CD4-positive, alpha-beta T cell (primary cell): ENCODE data around the gene UROD. TPM values are rescaled to one million over a fixed set of nuclear protein-coding genes. Genes with fewer than 3 reads are reported as not detected.

Experiments
- ATAC-seq: fragments of 200-7000 bp; cut with Tn5 transposase; one replicate; pipeline ENCODE4 v1.10.0; 2022; ENCODE audit warnings: mild to moderate bottlenecking; ENCODE audit not compliant: poor library complexity
- CTCF ChIA-PET: fragments of 350-600 bp; sonication (Branson Sonifier 250); formaldehyde crosslinking; loops from one replicate; lab custom pipeline; 2021; ENCODE audit warnings: antibody characterized with exemption, inconsistent platforms; lab: Charles Lee
- POLR2A ChIA-PET: fragments of 350-600 bp; sonication (Branson Sonifier 250); formaldehyde crosslinking; loops from one replicate; lab custom pipeline; 2021; ENCODE audit warnings: antibody characterized with exemption, inconsistent platforms; lab: Charles Lee
- DNase-seq, 14 experiments: peaks; one replicate each; pipeline ENCODE4 v3.0.0-alpha.2; 2013 to 2020; ENCODE audit warnings: mixed read lengths in 2 of 14
- H3K27ac ChIP-seq, 2 donors: one replicate each; pipeline versions ENCODE4 v1.5.1 to v1.7.0; 2013; ENCODE audit warnings: low read length in 2 of 2, low read depth in 1 of 2, mild to moderate bottlenecking in 1 of 2
- H3K27me3 ChIP-seq, 2 experiments: 1 replicate in 1 of 2; 2 replicates in 1 of 2; pipeline versions ENCODE4 v1.6.1 to v1.7.0; 2013; ENCODE audit warnings: low read length in 2 of 2, control low read depth in 1 of 2, mild to moderate bottlenecking in 1 of 2, moderate library complexity in 1 of 2; ENCODE audit not compliant: insufficient read depth in 2 of 2, control insufficient read depth in 1 of 2
- H3K36me3 ChIP-seq: one replicate; pipeline ENCODE4 v1.6.1; 2013; ENCODE audit warnings: low read length, control low read depth; ENCODE audit not compliant: insufficient read depth
- H3K4me1 ChIP-seq: one replicate; pipeline ENCODE4 v1.6.1; 2013; ENCODE audit warnings: low read length, control low read depth; ENCODE audit not compliant: insufficient read depth
- H3K4me3 ChIP-seq: one replicate; pipeline ENCODE4 v1.5.1; 2013; ENCODE audit warnings: mild to moderate bottlenecking, low read length, moderate library complexity
- H3K9me3 ChIP-seq, 2 experiments: 1 replicate in 1 of 2; 2 replicates in 1 of 2; pipeline versions ENCODE4 v1.6.1 to v1.7.0; 2013; ENCODE audit warnings: low read length in 2 of 2, mild to moderate bottlenecking in 2 of 2, control low read depth in 1 of 2, moderate library complexity in 1 of 2; ENCODE audit not compliant: control insufficient read depth in 1 of 2, insufficient read depth in 1 of 2
- H3K27ac Mint-ChIP-seq: one replicate; pipeline ENCODE4 v1.8.0; 2020; ENCODE audit warnings: mixed read lengths
- H3K27me3 Mint-ChIP-seq: one replicate; pipeline ENCODE4 v1.8.0; 2021; ENCODE audit warnings: mixed read lengths
- H3K36me3 Mint-ChIP-seq: one replicate; pipeline ENCODE4 v1.8.0; 2021; ENCODE audit warnings: low read depth, mixed read lengths
- H3K4me1 Mint-ChIP-seq: one replicate; pipeline ENCODE4 v1.8.0; 2021; ENCODE audit warnings: low read depth, mixed read lengths
- H3K4me3 Mint-ChIP-seq: one replicate; pipeline ENCODE4 v1.8.0; 2020; ENCODE audit warnings: mild to moderate bottlenecking, mixed read lengths
- H3K9me3 Mint-ChIP-seq: one replicate; pipeline ENCODE4 v1.8.0; 2020; ENCODE audit warnings: mixed read lengths
- intact Hi-C, 2 experiments: fragments of 100-400 bp; cut with DNase I in 1 of 2; cut with micrococcal nuclease in 1 of 2; formaldehyde crosslinking; loops; one replicate each; pipeline versions ENCODE4 v1.15.1 to v1.9.0; 2023 to 2025; cut with DNase I, micrococcal nuclease
- polyA plus RNA-seq, 2 donors: library from polyadenylated mRNA; unstranded; fragments of 120-200 nt; gene quantifications; one replicate each; pipeline ENCODE4 v1.2.1, GENCODE V29; 2013
- total RNA-seq, 174 experiments: library from RNA in 2 of 174; stranded (reverse) in 2 of 174; gene quantifications; one replicate each; pipeline ENCODE4 v1.2.3 and lab custom pipeline; 2021 to 2026
- TF ChIP-seq, protein P1 (sequence below): fragments of 200-600 bp; IDR thresholded peaks from one replicate; pipeline ENCODE4 v1.8.0; 2022; ENCODE audit warnings: antibody characterized with exemption, mild to moderate bottlenecking

The UROD gene
- total RNA-seq, result 10 to 100 TPM; 41.0 to 42.4 TPM
- polyA plus RNA-seq (2013, experiment 1 of 2), result 48.9 TPM
- polyA plus RNA-seq (2013, experiment 2 of 2), result 44.6 TPM
- 13.6 to 142 (median 40.4) reads per million in 172 experiments for total RNA-seq (lab: John Stamatoyannopoulos, UW)

DNA sequence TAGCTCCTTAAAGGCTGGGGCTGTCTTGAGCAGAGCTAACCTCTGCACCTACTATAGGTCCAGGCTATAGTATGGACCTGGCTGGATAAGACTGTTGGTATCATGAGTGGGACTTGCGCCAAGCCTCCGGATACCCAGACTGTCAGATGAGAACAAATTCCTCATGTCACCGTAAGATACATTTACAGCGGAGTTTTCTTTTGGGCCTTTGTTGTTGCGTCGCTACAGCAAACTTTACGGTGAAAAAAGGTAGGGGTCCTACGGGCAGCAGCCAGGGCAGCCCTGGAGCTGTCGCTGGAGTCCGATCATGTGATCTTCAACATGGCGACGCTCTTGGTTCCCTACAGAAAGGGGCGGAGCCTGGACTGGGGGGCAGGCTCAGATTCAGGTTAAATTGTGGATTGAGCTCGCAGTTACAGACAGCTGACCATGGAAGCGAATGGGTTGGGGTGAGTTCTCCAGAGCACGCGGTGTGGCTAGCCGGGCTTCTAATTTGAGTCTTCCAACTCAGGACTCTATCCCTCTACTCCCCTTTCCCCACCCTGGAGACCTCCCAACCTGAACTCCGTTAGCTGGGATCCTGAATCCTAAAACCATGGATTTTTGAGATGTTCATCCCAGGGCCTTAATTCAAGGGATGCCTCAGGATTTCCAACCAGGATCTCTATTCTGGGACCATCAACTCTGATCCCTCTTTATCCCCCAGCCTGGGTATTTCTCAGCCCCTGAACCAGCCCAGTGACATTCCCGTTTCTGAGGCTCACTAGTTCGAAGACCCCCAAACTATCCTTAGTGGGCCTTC lies at the start of gene UROD:
TSS of gene UROD (plus strand) at position 418 of the 802 bp plus-strand sequence. CDS start at position 430, 12 bp downstream.
- Mint-ChIP-seq H3K4me1 (peaks cover 61% of the 10 kb centered on the region), H3K36me3 (peaks cover 60% of the 10 kb centered on the region)

DNA sequence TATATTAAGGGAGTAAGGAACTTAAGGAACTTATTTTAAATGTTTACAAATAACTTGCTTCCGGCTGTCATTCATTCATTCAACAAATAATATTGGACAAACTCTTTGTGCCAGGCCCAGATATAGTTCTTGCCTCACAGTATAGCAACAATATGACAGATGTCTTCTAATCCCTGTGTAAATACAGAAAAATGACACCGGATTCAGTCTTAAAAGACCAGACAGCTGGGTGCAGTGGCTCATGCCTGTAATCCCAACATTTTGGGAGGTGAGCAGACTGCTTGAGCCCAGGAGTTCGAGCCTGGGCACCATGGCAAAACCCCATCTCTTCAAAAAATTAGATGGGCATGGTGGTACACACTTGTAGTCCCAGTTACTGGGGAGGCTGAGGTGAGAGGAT lies 49.3 kb upstream of the UROD start:
- peaks cover 14% of the 10 kb centered on the region for H3K36me3 ChIP-seq
- H3K4me1 ChIP-seq, result no peaks in the 10 kb centered on the region
- H3K27ac Mint-ChIP-seq, result no peak overlapping the region
- ATAC-seq (no peak), DNase-seq (no peak)
- H3K9me3 ChIP-seq, result no peaks in the 10 kb centered on the region
- ChIA-PET CTCF (interaction anchor here (0.5 kb wide), 1 partner anchor 273 kb away, joined by 3 read pairs; no protein-coding TSS in a partner anchor), POLR2A (no interaction called here)
- H3K4me3 ChIP-seq, result no peak overlapping the region
- H3K27me3 Mint-ChIP-seq, result no peaks in the 10 kb centered on the region
- no peaks in the 10 kb centered on the region for H3K27me3 ChIP-seq
- peaks cover 33% of the 10 kb centered on the region for H3K36me3 Mint-ChIP-seq
- H3K9me3 Mint-ChIP-seq, result no peaks in the 10 kb centered on the region
- TF ChIP-seq, protein P1, sequence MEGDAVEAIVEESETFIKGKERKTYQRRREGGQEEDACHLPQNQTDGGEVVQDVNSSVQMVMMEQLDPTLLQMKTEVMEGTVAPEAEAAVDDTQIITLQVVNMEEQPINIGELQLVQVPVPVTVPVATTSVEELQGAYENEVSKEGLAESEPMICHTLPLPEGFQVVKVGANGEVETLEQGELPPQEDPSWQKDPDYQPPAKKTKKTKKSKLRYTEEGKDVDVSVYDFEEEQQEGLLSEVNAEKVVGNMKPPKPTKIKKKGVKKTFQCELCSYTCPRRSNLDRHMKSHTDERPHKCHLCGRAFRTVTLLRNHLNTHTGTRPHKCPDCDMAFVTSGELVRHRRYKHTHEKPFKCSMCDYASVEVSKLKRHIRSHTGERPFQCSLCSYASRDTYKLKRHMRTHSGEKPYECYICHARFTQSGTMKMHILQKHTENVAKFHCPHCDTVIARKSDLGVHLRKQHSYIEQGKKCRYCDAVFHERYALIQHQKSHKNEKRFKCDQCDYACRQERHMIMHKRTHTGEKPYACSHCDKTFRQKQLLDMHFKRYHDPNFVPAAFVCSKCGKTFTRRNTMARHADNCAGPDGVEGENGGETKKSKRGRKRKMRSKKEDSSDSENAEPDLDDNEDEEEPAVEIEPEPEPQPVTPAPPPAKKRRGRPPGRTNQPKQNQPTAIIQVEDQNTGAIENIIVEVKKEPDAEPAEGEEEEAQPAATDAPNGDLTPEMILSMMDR, result no peak
- no peak overlapping the region for H3K4me3 Mint-ChIP-seq
- no peak overlapping the region for H3K27ac ChIP-seq
- H3K4me1 Mint-ChIP-seq, result no peaks in the 10 kb centered on the region
- intact Hi-C loops, result no loop called here

More for the DNA sequence above, at the start of gene UROD:
- Mint-ChIP-seq H3K27me3 (no peaks in the 10 kb centered on the region), H3K4me3 (peak within 1 kb of the TSS; percentile 89), H3K9me3 (no peaks in the 10 kb centered on the region), H3K27ac (peak within 1 kb of the TSS; percentile 91)
- Histone ChIP-seq H3K4me3 (peak within 1 kb of the TSS; percentile 84), H3K4me1 (peaks cover 63% of the 10 kb centered on the region), H3K27me3 (no peaks in the 10 kb centered on the region), H3K36me3 (peaks cover 41% of the 10 kb centered on the region), H3K9me3 (no peaks in the 10 kb centered on the region), H3K27ac (peak within 1 kb of the TSS; percentile 59 to 62)
- ChIA-PET POLR2A (interaction anchor here (0.7 to 6.9 kb wide), 38 partner anchors 9 to 675 kb away, joined by 3 to 141 read pairs (median 6); partner anchors contain the start of genes AKR1A1, ARMH1, BEST4 and BTBD19), CTCF (interaction anchor here (0.6 to 6.4 kb wide), 6 partner anchors 26 to 480 kb away, joined by 3 to 66 read pairs (median 7); partner anchors contain the start of genes EIF2B3, RNU5D-1 and TESK2)
- intact Hi-C loops, result loop anchor here (1.0 to 10.0 kb wide), 11 partner anchors 25 to 675 kb away; partner anchors contain the start of genes EIF2B3 (in 2 of the 2), GPBP1L1 (in 2 of the 2), TMEM69 (in 2 of the 2) and BTBD19 (in 1 of the 2)
- TF ChIP-seq, protein P1, result no peak
- ATAC-seq (peak; percentile 82), DNase-seq (peak; percentile 77 to 96 (median 86))

DNA sequence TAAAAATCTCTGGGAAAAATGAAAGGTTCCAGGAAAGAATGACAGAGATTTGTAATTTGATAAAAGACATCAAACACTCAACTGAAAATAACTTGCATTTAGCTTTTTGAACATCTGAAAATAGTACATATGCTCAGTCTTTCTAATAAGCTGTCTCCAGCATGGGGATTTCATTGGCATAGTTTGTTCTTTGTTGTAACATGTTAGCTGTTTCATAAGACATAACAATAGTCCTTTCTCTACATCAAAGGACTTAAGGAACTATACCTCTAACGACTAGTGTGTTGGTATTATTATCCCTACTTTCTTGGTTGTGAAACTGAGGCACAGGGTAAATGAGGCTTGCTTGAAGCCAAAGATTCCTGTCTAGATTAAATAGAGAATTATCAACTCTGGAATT lies 47.7 kb upstream of the UROD start:
- Histone ChIP-seq H3K9me3 (no peaks in the 10 kb centered on the region), H3K27me3 (no peaks in the 10 kb centered on the region), H3K36me3 (peaks cover 11% of the 10 kb centered on the region), H3K4me3 (no peak overlapping the region), H3K27ac (no peak overlapping the region), H3K4me1 (no peaks in the 10 kb centered on the region)
- intact Hi-C loops, result no loop called here
- H3K4me3 Mint-ChIP-seq, result no peak overlapping the region
- H3K9me3 Mint-ChIP-seq, result no peaks in the 10 kb centered on the region
- H3K36me3 Mint-ChIP-seq, result peaks cover 27% of the 10 kb centered on the region
- TF ChIP-seq, protein P1, result no peak
- H3K4me1 Mint-ChIP-seq, result no peaks in the 10 kb centered on the region
- POLR2A ChIA-PET, result no interaction called here
- DNase-seq (no peak), ATAC-seq (no peak)
- H3K27ac Mint-ChIP-seq, result no peak overlapping the region
- CTCF ChIA-PET, result interaction anchor here (0.8 to 1.1 kb wide), 3 partner anchors 10 to 50 kb away, joined by 3 to 4 read pairs (median 3); no protein-coding TSS in a partner anchor
- H3K27me3 Mint-ChIP-seq, result no peaks in the 10 kb centered on the region
